Left lung (tissue), 10 donors: ENCODE results near the gene HABP2. TPM values are rescaled to one million over a fixed set of nuclear protein-coding genes. Genes with fewer than 3 reads are reported as not detected.
A peak's percentile ranks its signal among the peaks of the same experiment; 100 is the strongest.

Experiments
- ATAC-seq: fragments of 200-7000 bp; cut with Tn5 transposase; one replicate; pipeline ENCODE4 v1.9.1; 2020; ENCODE audit warnings: moderate library complexity
- DNase-seq, 4 donors: peaks; one replicate each; pipeline ENCODE4 v3.0.0-alpha.2; 2013 to 2020
- H3K27ac ChIP-seq, 2 donors: fragments of 200-600 bp; sonication (generic) in 1 of 2; one replicate each; pipeline versions ENCODE4 v1.5.0 to v1.8.0; 2020 to 2021
- H3K27me3 ChIP-seq, 2 donors: fragments of 200-600 bp; sonication (generic) in 1 of 2; one replicate each; pipeline versions ENCODE4 v1.5.0 to v1.8.0; 2020 to 2021
- H3K36me3 ChIP-seq, 2 donors: fragments of 200-600 bp; sonication (generic) in 1 of 2; one replicate each; pipeline versions ENCODE4 v1.5.0 to v1.8.0; 2020 to 2021
- H3K4me1 ChIP-seq, 2 donors: fragments of 200-600 bp; one replicate each; pipeline ENCODE4 v1.8.0; 2021
- H3K4me3 ChIP-seq, 2 donors: fragments of 200-600 bp; sonication (generic) in 1 of 2; one replicate each; pipeline versions ENCODE4 v1.5.0 to v1.8.0; 2020 to 2021; ENCODE audit warnings: mild to moderate bottlenecking in 1 of 2
- H3K9me3 ChIP-seq, 2 donors: fragments of 200-600 bp; sonication (generic) in 1 of 2; one replicate each; pipeline versions ENCODE4 v1.5.0 to v1.8.0; 2020 to 2021
- intact Hi-C, 2 donors: fragments of 100-400 bp; cut with DNase I; formaldehyde crosslinking; loops; one replicate each; pipeline versions ENCODE4 v1.11.2 to v1.14.2; 2022
- polyA plus RNA-seq, 6 donors: library from polyadenylated mRNA; unstranded; fragments of 120-200 nt; gene quantifications; one replicate each; pipeline ENCODE4 v1.2.1, GENCODE V29; 2013; ENCODE audit not compliant: insufficient read length in 6 of 6
- total RNA-seq, 2 donors: library from RNA; stranded (reverse); fragmentation: NEBNext Ultra II Directional; extraction: Animal tissue kit (Norgen Biotek cat#: 25700); gene quantifications; one replicate each; pipeline ENCODE4 v1.2.1, GENCODE V29; 2021
- TF ChIP-seq, protein P1 (sequence below), 2 donors: fragments of 200-600 bp; sonication (generic) in 1 of 2; IDR thresholded peaks; one replicate each; pipeline versions ENCODE4 v1.5.0 to v1.8.0; 2021; ENCODE audit warnings: antibody characterized with exemption in 2 of 2
- donor health status: DM: no; HTN: yes; CAD: no.
- donor health status: DM: no; HTN: no; CAD: no.

HABP2 gene
- total and polyA plus RNA-seq, 8 donors: 0.24 to 1.3 (median 0.63) TPM

GRCh38 chr10:113600569-113600968 is 47.7 kb downstream of the HABP2 start:
- Histone ChIP-seq H3K36me3 (no peaks in the 10 kb centered on the region), H3K27me3 (no peaks in the 10 kb centered on the region), H3K27ac (no peak overlapping the region), H3K4me1 (no peaks in the 10 kb centered on the region), H3K9me3 (no peaks in the 10 kb centered on the region), H3K4me3 (no peak overlapping the region)
- DNase-seq: no peak
- TF ChIP-seq, protein P1, sequence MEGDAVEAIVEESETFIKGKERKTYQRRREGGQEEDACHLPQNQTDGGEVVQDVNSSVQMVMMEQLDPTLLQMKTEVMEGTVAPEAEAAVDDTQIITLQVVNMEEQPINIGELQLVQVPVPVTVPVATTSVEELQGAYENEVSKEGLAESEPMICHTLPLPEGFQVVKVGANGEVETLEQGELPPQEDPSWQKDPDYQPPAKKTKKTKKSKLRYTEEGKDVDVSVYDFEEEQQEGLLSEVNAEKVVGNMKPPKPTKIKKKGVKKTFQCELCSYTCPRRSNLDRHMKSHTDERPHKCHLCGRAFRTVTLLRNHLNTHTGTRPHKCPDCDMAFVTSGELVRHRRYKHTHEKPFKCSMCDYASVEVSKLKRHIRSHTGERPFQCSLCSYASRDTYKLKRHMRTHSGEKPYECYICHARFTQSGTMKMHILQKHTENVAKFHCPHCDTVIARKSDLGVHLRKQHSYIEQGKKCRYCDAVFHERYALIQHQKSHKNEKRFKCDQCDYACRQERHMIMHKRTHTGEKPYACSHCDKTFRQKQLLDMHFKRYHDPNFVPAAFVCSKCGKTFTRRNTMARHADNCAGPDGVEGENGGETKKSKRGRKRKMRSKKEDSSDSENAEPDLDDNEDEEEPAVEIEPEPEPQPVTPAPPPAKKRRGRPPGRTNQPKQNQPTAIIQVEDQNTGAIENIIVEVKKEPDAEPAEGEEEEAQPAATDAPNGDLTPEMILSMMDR (IDR thresholded peaks at IDR 0.05): no peak
- no peak for ATAC-seq
- intact Hi-C loops: no loop called here

GRCh38 chr10:113603057-113603777 is 50.4 kb downstream of the HABP2 start:
- H3K36me3 ChIP-seq: no peaks in the 10 kb centered on the region
- TF ChIP-seq, protein P1 (IDR thresholded peaks at IDR 0.05): no peak
- H3K4me3 ChIP-seq: no peak overlapping the region
- intact Hi-C loops: no loop called here
- no peak overlapping the region for H3K27ac ChIP-seq
- no peaks in the 10 kb centered on the region for H3K27me3 ChIP-seq
- ATAC-seq: no peak
- H3K4me1 ChIP-seq: no peaks in the 10 kb centered on the region
- H3K9me3 ChIP-seq: no peaks in the 10 kb centered on the region
- DNase-seq: no peak

DNA sequence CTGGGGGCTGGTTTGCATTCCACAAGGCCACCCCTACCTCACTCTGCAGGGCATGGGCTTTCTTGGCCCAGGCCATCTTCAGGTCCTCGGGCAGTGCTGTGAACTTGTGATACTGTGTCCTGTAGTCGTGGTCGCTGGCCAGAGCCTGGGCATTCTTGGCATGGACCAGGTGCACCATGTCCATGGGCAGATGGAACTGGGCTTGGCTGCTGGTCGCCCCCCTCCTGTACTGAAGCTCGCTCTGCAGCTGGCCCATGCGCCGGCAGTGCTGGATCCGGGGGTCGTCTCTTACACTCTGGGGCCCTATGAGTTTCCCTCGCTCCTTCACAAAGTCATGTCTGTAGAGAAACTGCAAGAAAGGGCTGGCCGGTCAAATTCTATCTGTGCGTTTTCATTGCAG is 51.7 kb downstream of the HABP2 start:
- DNase-seq: peak in 1 of 4 donors; percentile 72
- intact Hi-C loops: no loop called here
- no peaks in the 10 kb centered on the region for H3K9me3 ChIP-seq
- H3K27ac ChIP-seq: no peak overlapping the region
- ATAC-seq: no peak
- TF ChIP-seq, protein P1 (IDR thresholded peaks at IDR 0.05): no peak
- no peaks in the 10 kb centered on the region for H3K4me1 ChIP-seq
- H3K36me3 ChIP-seq: no peaks in the 10 kb centered on the region
- no peak overlapping the region for H3K4me3 ChIP-seq
- H3K27me3 ChIP-seq: no peaks in the 10 kb centered on the region

GRCh38 chr10:113605268-113605978 is 52.6 kb downstream of the HABP2 start:
- no peak for DNase-seq
- Histone ChIP-seq H3K4me1 (no peaks in the 10 kb centered on the region), H3K27ac (no peak overlapping the region), H3K4me3 (no peak overlapping the region), H3K36me3 (no peaks in the 10 kb centered on the region), H3K27me3 (peaks cover 0 to 7% of the 10 kb centered on the region in 2 donors), H3K9me3 (no peaks in the 10 kb centered on the region)
- no peak for ATAC-seq
- TF ChIP-seq, protein P1 (IDR thresholded peaks at IDR 0.05): no peak
- intact Hi-C loops: no loop called here

DNA sequence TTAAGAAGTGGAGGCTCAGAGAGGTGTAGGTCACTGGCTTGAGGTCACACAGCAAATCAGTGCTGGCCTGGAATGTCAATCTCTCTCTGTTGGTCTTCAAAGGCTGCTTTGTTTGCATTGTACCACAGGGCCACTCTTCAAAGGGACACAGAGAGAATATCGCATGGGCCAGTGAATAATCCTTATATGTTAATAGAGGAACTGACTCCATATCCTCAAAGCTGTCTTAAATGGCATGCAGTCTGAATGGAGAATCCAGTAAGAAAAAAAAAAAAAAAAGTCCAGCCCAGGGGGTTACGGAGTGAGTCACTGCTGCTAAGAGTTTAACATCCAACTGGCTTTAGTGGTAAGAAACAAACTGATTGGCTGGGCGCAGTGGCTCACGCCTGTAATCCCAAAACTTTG is 56.9 kb downstream of the HABP2 start:
- Histone ChIP-seq H3K27ac (no peak overlapping the region), H3K27me3 (peaks cover 0 to 33% of the 10 kb centered on the region in 2 donors), H3K4me3 (no peak overlapping the region), H3K4me1 (no peaks in the 10 kb centered on the region), H3K36me3 (no peaks in the 10 kb centered on the region), H3K9me3 (no peaks in the 10 kb centered on the region)
- intact Hi-C loops: no loop called here
- ATAC-seq (no peak), DNase-seq (no peak)
- TF ChIP-seq, protein P1 (IDR thresholded peaks at IDR 0.05): no peak
